HL-60 (cell line): Measurements from ENCODE around the gene BCL7C.

ENCODE experiments used
- GABPA ChIP-seq: IDR thresholded peaks from 2 replicates; pipeline ENCODE4 v1.6.1; 2012; ENCODE audit warnings: low read depth
- POLR2AphosphoS5 ChIP-seq: IDR thresholded peaks from 2 replicates; pipeline ENCODE4 v1.6.1; 2012; ENCODE audit warnings: low read depth
- SPI1 ChIP-seq: IDR thresholded peaks from 2 replicates; pipeline ENCODE4 v1.6.1; 2012; ENCODE audit warnings: low read depth, mild to moderate bottlenecking, borderline replicate concordance
- TF ChIP-seq, protein P1 (sequence below): IDR thresholded peaks from one replicate; pipeline ENCODE4 v1.5.1; 2011; ENCODE audit warnings: low read length, control low read depth, inconsistent platforms; ENCODE audit not compliant: insufficient read depth
- TF ChIP-seq, protein P2 (sequence below): IDR thresholded peaks from 2 replicates; pipeline ENCODE4 v1.6.1; 2012; ENCODE audit warnings: low read depth; ENCODE audit not compliant: insufficient replicate concordance

DNA sequence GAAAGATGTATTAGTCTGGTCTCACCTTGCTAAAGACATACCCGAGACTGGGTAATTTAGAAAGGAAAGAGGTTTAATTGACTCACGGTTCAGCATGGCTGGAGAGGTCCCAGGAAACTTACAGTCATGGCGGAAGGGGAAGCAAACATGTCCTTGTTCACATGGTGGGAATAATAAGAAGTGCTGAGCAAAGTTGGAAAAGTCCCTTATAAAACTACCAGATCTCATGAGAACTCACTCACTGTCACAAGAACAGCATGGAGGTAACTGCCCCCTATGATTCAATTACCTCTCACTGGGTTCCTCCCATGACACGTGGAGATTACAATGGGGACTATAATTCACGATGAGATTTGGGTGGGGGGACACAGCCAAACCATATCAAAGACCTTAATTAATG lies 53.3 kb downstream of the BCL7C start:
- TF ChIP-seq, protein P1, sequence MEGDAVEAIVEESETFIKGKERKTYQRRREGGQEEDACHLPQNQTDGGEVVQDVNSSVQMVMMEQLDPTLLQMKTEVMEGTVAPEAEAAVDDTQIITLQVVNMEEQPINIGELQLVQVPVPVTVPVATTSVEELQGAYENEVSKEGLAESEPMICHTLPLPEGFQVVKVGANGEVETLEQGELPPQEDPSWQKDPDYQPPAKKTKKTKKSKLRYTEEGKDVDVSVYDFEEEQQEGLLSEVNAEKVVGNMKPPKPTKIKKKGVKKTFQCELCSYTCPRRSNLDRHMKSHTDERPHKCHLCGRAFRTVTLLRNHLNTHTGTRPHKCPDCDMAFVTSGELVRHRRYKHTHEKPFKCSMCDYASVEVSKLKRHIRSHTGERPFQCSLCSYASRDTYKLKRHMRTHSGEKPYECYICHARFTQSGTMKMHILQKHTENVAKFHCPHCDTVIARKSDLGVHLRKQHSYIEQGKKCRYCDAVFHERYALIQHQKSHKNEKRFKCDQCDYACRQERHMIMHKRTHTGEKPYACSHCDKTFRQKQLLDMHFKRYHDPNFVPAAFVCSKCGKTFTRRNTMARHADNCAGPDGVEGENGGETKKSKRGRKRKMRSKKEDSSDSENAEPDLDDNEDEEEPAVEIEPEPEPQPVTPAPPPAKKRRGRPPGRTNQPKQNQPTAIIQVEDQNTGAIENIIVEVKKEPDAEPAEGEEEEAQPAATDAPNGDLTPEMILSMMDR: no peak
- TF ChIP-seq POLR2AphosphoS5: no peak
- TF ChIP-seq, protein P2, sequence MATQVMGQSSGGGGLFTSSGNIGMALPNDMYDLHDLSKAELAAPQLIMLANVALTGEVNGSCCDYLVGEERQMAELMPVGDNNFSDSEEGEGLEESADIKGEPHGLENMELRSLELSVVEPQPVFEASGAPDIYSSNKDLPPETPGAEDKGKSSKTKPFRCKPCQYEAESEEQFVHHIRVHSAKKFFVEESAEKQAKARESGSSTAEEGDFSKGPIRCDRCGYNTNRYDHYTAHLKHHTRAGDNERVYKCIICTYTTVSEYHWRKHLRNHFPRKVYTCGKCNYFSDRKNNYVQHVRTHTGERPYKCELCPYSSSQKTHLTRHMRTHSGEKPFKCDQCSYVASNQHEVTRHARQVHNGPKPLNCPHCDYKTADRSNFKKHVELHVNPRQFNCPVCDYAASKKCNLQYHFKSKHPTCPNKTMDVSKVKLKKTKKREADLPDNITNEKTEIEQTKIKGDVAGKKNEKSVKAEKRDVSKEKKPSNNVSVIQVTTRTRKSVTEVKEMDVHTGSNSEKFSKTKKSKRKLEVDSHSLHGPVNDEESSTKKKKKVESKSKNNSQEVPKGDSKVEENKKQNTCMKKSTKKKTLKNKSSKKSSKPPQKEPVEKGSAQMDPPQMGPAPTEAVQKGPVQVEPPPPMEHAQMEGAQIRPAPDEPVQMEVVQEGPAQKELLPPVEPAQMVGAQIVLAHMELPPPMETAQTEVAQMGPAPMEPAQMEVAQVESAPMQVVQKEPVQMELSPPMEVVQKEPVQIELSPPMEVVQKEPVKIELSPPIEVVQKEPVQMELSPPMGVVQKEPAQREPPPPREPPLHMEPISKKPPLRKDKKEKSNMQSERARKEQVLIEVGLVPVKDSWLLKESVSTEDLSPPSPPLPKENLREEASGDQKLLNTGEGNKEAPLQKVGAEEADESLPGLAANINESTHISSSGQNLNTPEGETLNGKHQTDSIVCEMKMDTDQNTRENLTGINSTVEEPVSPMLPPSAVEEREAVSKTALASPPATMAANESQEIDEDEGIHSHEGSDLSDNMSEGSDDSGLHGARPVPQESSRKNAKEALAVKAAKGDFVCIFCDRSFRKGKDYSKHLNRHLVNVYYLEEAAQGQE: no peak
- TF ChIP-seq GABPA: no peak
- no peak for TF ChIP-seq SPI1
